ENCODE results near the gene TPCN2. TPM values are rescaled to one million over a fixed set of nuclear protein-coding genes. Genes with fewer than 3 reads are reported as not detected.

Gene TPCN2
- total and polyA plus RNA-seq, 2 of the 4 experiments (the other 2 are of a cell fraction), result 3.4 to 8.0 TPM

GRCh38 chr11:69032833-69033232 is 15.9 kb upstream of the TPCN2 start:
- Histone ChIP-seq H3K56ac (ENCODE audit: extremely low read depth, insufficient read depth, low read length) (no peak overlapping the region), H3K14ac (replicated peaks; ENCODE audit: low read depth, low read length) (no peak overlapping the region), H3K18ac (ENCODE audit: low read depth, low read length) (no peak overlapping the region), H4K20me1 (ENCODE audit: insufficient read depth, low read length) (no peaks in the 10 kb centered on the region), H4K5ac (ENCODE audit: low read depth, low read length) (no peak overlapping the region), H2AK9ac (replicated peaks; ENCODE audit: low read depth, low read length, poor library complexity) (peak overlapping the region; percentile 42), H3K36me3 (ENCODE audit: control insufficient read depth, insufficient read depth, low read length) (no peaks in the 10 kb centered on the region), H3K9me1 (ENCODE audit: insufficient read depth, low read length) (peaks cover 5% of the 10 kb centered on the region; the same call in 1 of the 2 replicates), H3K23ac (ENCODE audit: low read depth, low read length) (no peak overlapping the region), H3K4me3 (ENCODE audit: insufficient read depth, low read depth, low read length) (no peak overlapping the region), H4K8ac (ENCODE audit: low read depth in 2 of 2, low read length in 2 of 2) (no peak overlapping the region), H2BK5ac (ENCODE audit: low read depth, low read length, poor library complexity, severe bottlenecking) (no peak overlapping the region), H3K79me1 (ENCODE audit: low read depth in 1 of 2, low read length in 2 of 2) (no peaks in the 10 kb centered on the region), H3K9me3 (ENCODE audit: control insufficient read depth, insufficient read depth, low read length) (no peaks in the 10 kb centered on the region), H2AFZ (replicated peaks; ENCODE audit: low read length, poor library complexity) (peak overlapping the region; percentile 51), H3K4ac (ENCODE audit: low read depth, low read length) (no peak overlapping the region), H2BK15ac (ENCODE audit: low read depth, low read length) (no peak overlapping the region), H3K4me1 (ENCODE audit: control insufficient read depth, insufficient read depth, low read length) (peaks cover 7% of the 10 kb centered on the region), H3K27me3 (ENCODE audit: control insufficient read depth, insufficient read depth, low read length) (peaks cover 3% of the 10 kb centered on the region), H3K27ac (ENCODE audit: insufficient read depth, low read length) (no peak overlapping the region), H4K91ac (ENCODE audit: insufficient read depth, low read depth, low read length) (no peak overlapping the region), H2BK120ac (ENCODE audit: low read depth, low read length) (no peak overlapping the region), H2AK5ac (ENCODE audit: low read depth, low read length) (peak overlapping the region; percentile 59; the same call in 1 of the 2 replicates), H2BK20ac (ENCODE audit: low read depth, low read length) (no peak overlapping the region), H3K9ac (ENCODE audit: low read depth, low read length) (no peak overlapping the region), H3K4me2 (ENCODE audit: low read depth, low read length) (no peak overlapping the region)
- in situ Hi-C loops (cut with MboI; ENCODE audit: low sequenced_read_pairs), result no loop called here
- intact Hi-C loops (cut with micrococcal nuclease), result no loop called here
- BruUV-seq (replicated peaks), result no TSS peak
- no peak for TF ChIP-seq RFX5 (IDR thresholded peaks at IDR 0.05; ENCODE audit: low read depth, low read length)
- TF ChIP-seq FOS (IDR thresholded peaks at IDR 0.05; ENCODE audit: low read depth, low read length), result no peak
- no peak for TF ChIP-seq BHLHE40 (IDR thresholded peaks at IDR 0.05; ENCODE audit: low read depth, low read length)
- TF ChIP-seq CTCF (conservative IDR thresholded peaks at IDR 0.05; ENCODE audit: low read depth, low read length), result no peak
- TF ChIP-seq USF2 (IDR thresholded peaks at IDR 0.05; ENCODE audit: low read depth, low read length), result no peak
- no peak for TF ChIP-seq CEBPB (IDR thresholded peaks at IDR 0.05; ENCODE audit: low read depth, low read length)
- no peak for TF ChIP-seq RCOR1 (IDR thresholded peaks at IDR 0.05; ENCODE audit: insufficient replicate concordance, low read length)
- no peak for TF ChIP-seq MXI1 (IDR thresholded peaks at IDR 0.05; ENCODE audit: borderline replicate concordance, low read depth, low read length)
- TF ChIP-seq SMC3 (IDR thresholded peaks at IDR 0.05; ENCODE audit: low read depth, low read length), result no peak
- no peak for TF ChIP-seq POLR2A (IDR thresholded peaks at IDR 0.05; ENCODE audit: low read depth, low read length)
- TF ChIP-seq CHD1 (IDR thresholded peaks at IDR 0.05; ENCODE audit: low read depth, low read length), result no peak
- TF ChIP-seq MAZ (IDR thresholded peaks at IDR 0.05; ENCODE audit: borderline replicate concordance, low read depth, low read length), result no peak
- POLR2A ChIA-PET (ENCODE audit: unreplicated experiment), result no interaction called here
- DNase-seq, result no peak
- ATAC-seq (ENCODE audit: low read depth), result no peak
- CTCF ChIA-PET, result interaction anchor here (1.1 to 1.5 kb wide), 2 partner anchors 12 to 19 kb away, joined by 3 to 5 read pairs; no protein-coding TSS in a partner anchor
- WGBS, 2 experiments (ENCODE audit: extremely low coverage in 2 of 2, insufficient read length in 1 of 2), result 100% methylated on average over 3 of the region's 7 CpGs; no CpG with 5 or more reads in 1 of the 2 experiments
- dilution Hi-C loops (cut with HindIII; ENCODE audit: low sequenced_read_pairs, unreplicated experiment), result no loop called here

Measured in IMR-90 (cell line).